ENCODE results near the gene ST3GAL2. TPM values are rescaled to one million over a fixed set of nuclear protein-coding genes. Genes with fewer than 3 reads are reported as not detected.
A peak's percentile ranks its signal among the peaks of the same experiment; 100 is the strongest.
"Not testable (repeated sequence)": the region's sequence is repeated elsewhere in the genome, so short reads cannot be mapped to it uniquely, and the experiment has no call there.

Gene ST3GAL2
- total and polyA plus RNA-seq, 2 donors (not counting 3 experiments of a cell fraction or from before 2014, with no cell fraction given): 23.0 to 50.4 TPM

- Histone ChIP-seq H3K4me3 (replicated peaks in 1 of 3; ENCODE audit: insufficient read depth in 1 of 3, low read depth in 1 of 3, low read length in 3 of 3) (no peak overlapping the region), H3K27ac (ENCODE audit: insufficient read depth, low read depth, low read length) (no peak overlapping the region), H3K79me2 (ENCODE audit: control insufficient read depth, insufficient read depth, low read length) (no peaks in the 10 kb centered on the region), H3K4me1 (ENCODE audit: control insufficient read depth, extremely low read depth, insufficient read depth, low read length) (peaks cover 3% of the 10 kb centered on the region), H4K20me1 (replicated peaks; ENCODE audit: control insufficient read depth, extremely low read depth, insufficient read depth, low read length) (no peaks in the 10 kb centered on the region), H3K27me3 (ENCODE audit: control insufficient read depth in 2 of 2, insufficient read depth in 2 of 2, low read length in 2 of 2) (no peaks in the 10 kb centered on the region), H3K9ac (replicated peaks; ENCODE audit: extremely low read depth, insufficient read depth, low read length) (no peak overlapping the region), H3K4me2 (ENCODE audit: insufficient read depth, low read length) (no peak overlapping the region), H2AFZ (ENCODE audit: low read depth, low read length) (no peak overlapping the region), H3K36me3 (ENCODE audit: control insufficient read depth in 2 of 2, extremely low read depth in 1 of 2, insufficient read depth in 2 of 2, low read length in 2 of 2) (peaks cover 6 to 14% of the 10 kb centered on the region in 2 experiments), H3K9me3 (replicated peaks; ENCODE audit: control insufficient read depth, insufficient read depth, low read length) (no peaks in the 10 kb centered on the region), H3K9me1 (replicated peaks; ENCODE audit: control insufficient read depth, extremely low read depth, insufficient read depth, low read length) (no peaks in the 10 kb centered on the region)
- no peak for DNase-seq (ENCODE audit: low read depth, low spot score)
- no peak for TF ChIP-seq EZH2 (IDR thresholded peaks at IDR 0.05; ENCODE audit: borderline replicate concordance, low read depth, low read length, severe bottlenecking)
- TF ChIP-seq POLR2AphosphoS5 (IDR thresholded peaks at IDR 0.05; ENCODE audit: insufficient read depth, low read depth, low read length): no peak
- TF ChIP-seq GATA2 (IDR thresholded peaks at IDR 0.05; ENCODE audit: insufficient read depth, insufficient read length, low read depth, low read length): no peak
- TF ChIP-seq, protein P1, sequence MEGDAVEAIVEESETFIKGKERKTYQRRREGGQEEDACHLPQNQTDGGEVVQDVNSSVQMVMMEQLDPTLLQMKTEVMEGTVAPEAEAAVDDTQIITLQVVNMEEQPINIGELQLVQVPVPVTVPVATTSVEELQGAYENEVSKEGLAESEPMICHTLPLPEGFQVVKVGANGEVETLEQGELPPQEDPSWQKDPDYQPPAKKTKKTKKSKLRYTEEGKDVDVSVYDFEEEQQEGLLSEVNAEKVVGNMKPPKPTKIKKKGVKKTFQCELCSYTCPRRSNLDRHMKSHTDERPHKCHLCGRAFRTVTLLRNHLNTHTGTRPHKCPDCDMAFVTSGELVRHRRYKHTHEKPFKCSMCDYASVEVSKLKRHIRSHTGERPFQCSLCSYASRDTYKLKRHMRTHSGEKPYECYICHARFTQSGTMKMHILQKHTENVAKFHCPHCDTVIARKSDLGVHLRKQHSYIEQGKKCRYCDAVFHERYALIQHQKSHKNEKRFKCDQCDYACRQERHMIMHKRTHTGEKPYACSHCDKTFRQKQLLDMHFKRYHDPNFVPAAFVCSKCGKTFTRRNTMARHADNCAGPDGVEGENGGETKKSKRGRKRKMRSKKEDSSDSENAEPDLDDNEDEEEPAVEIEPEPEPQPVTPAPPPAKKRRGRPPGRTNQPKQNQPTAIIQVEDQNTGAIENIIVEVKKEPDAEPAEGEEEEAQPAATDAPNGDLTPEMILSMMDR (IDR thresholded peaks at IDR 0.05; ENCODE audit: extremely low read depth in 1 of 2, insufficient read depth in 1 of 2, low read depth in 1 of 2, low read length in 2 of 2): no peak
- no peak for TF ChIP-seq MYC (IDR thresholded peaks at IDR 0.05; ENCODE audit: low read depth, low read length)
- no peak for TF ChIP-seq FOS (IDR thresholded peaks at IDR 0.05; ENCODE audit: borderline replicate concordance, insufficient read depth, low read length)
- TF ChIP-seq JUN (IDR thresholded peaks at IDR 0.05; ENCODE audit: borderline replicate concordance, insufficient read depth, insufficient read length, low read depth): no peak
- TF ChIP-seq MAX (IDR thresholded peaks at IDR 0.05; ENCODE audit: insufficient read depth, insufficient read length): no peak
- no peak for TF ChIP-seq POLR2A (IDR thresholded peaks at IDR 0.05; ENCODE audit: low read depth, low read length)
- POLR2A ChIA-PET: no interaction called here
- peak; percentile 26 for FAIRE-seq
- intact Hi-C loops (cut with micrococcal nuclease) (no loop called here), dilution Hi-C loops (cut with MboI; ENCODE audit: extremely low pct_ligation_motif_present, low sequenced_read_pairs) (no loop called here)
- no TSS peak for BruUV-seq (replicated peaks)
- CTCF ChIA-PET: no interaction called here
These were observed 101.1 kb downstream of the ST3GAL2 start for GRCh38 chr16:70337814-70338213.

DNA sequence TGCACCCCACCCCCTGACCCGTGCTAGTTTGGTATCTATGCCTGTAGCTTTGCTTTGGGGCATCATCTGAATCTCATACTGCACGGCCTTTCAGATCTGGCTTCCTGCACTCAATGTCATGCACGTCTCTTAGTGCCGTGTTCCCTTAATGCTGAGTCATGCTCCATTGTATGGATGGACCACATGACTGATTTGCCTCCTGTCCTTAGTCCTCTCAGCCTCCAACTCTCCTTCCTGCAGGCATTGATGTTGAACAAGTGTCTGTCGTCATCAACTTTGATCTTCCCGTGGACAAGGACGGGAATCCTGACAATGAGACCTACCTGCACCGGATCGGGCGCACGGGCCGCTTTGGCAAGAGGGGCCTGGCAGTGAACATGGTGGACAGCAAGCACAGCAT lies 106.2 kb downstream of the ST3GAL2 start:
- H4K20me1 ChIP-seq (replicated peaks; ENCODE audit: control insufficient read depth, extremely low read depth, insufficient read depth, low read length); DNase-seq (ENCODE audit: low read depth, low spot score); H3K27ac ChIP-seq (ENCODE audit: insufficient read depth, low read depth, low read length); H3K4me3 ChIP-seq (replicated peaks in 1 of 3; ENCODE audit: insufficient read depth in 1 of 3, low read depth in 1 of 3, low read length in 3 of 3); H2AFZ ChIP-seq (ENCODE audit: low read depth, low read length); H3K27me3 ChIP-seq (ENCODE audit: control insufficient read depth in 2 of 2, insufficient read depth in 2 of 2, low read length in 2 of 2); H3K9me1 ChIP-seq (replicated peaks; ENCODE audit: control insufficient read depth, extremely low read depth, insufficient read depth, low read length); H3K4me1 ChIP-seq (ENCODE audit: control insufficient read depth, extremely low read depth, insufficient read depth, low read length); H3K9ac ChIP-seq (replicated peaks; ENCODE audit: extremely low read depth, insufficient read depth, low read length); H3K9me3 ChIP-seq (replicated peaks; ENCODE audit: control insufficient read depth, insufficient read depth, low read length); CTCF ChIA-PET; dilution Hi-C loops (cut with MboI; ENCODE audit: extremely low pct_ligation_motif_present, low sequenced_read_pairs); H3K79me2 ChIP-seq (ENCODE audit: control insufficient read depth, insufficient read depth, low read length); POLR2A ChIA-PET; H3K4me2 ChIP-seq (ENCODE audit: insufficient read depth, low read length); intact Hi-C loops (cut with micrococcal nuclease); BruUV-seq (replicated peaks): not testable (repeated sequence)
- peak; percentile 43 for FAIRE-seq
- H3K36me3 ChIP-seq (ENCODE audit: control insufficient read depth in 2 of 2, extremely low read depth in 1 of 2, insufficient read depth in 2 of 2, low read length in 2 of 2): peaks cover 6 to 25% of the 10 kb centered on the region in 2 experiments

Data from endothelial cell of umbilical vein (primary cell).